AG10803 (cell line): ENCODE results near the gene ALK.

Source experiments
- DNase-seq: peaks from one replicate; pipeline ENCODE4 v3.0.0; 2010; ENCODE audit warnings: low read depth
- H3K4me3 ChIP-seq: 2 replicates; pipeline ENCODE4 v1.5.1; 2011; ENCODE audit warnings: mild to moderate bottlenecking, low read length, control low read depth
- TF ChIP-seq, protein P1 (sequence below): conservative IDR thresholded peaks from 2 replicates; pipeline ENCODE4 v1.5.1; 2011; ENCODE audit warnings: mild to moderate bottlenecking, low read length, control low read depth, inconsistent platforms

ALK gene

DNA sequence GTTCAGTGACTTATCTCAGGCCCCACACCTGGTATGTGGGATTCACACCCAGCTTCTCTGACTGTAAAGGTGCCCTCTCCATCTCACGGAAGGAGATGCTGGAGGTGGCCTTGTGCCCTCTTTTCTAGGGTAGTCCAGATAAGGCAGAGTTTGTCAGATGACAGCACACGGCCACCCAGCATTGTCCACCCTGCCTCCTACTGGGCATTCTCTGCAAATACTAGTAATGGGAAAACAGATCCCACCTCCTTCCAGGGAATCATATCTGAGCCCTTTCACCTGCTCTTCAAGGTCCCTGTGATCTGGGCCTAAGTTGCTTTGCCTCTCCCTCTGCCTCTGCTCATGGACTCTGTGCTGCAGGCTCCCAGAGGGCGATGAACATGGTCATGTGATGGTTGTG is 591.5 kb downstream of the ALK start:
- no peak for DNase-seq
- H3K4me3 ChIP-seq, result no peak overlapping the region
- TF ChIP-seq, protein P1, sequence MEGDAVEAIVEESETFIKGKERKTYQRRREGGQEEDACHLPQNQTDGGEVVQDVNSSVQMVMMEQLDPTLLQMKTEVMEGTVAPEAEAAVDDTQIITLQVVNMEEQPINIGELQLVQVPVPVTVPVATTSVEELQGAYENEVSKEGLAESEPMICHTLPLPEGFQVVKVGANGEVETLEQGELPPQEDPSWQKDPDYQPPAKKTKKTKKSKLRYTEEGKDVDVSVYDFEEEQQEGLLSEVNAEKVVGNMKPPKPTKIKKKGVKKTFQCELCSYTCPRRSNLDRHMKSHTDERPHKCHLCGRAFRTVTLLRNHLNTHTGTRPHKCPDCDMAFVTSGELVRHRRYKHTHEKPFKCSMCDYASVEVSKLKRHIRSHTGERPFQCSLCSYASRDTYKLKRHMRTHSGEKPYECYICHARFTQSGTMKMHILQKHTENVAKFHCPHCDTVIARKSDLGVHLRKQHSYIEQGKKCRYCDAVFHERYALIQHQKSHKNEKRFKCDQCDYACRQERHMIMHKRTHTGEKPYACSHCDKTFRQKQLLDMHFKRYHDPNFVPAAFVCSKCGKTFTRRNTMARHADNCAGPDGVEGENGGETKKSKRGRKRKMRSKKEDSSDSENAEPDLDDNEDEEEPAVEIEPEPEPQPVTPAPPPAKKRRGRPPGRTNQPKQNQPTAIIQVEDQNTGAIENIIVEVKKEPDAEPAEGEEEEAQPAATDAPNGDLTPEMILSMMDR, result 0 out of 2 replicates have a peak, but pooled peaks have one; percentile 11

GRCh38 chr2:29326926-29327325 is 594.5 kb downstream of the ALK start:
- no peak for DNase-seq

DNA sequence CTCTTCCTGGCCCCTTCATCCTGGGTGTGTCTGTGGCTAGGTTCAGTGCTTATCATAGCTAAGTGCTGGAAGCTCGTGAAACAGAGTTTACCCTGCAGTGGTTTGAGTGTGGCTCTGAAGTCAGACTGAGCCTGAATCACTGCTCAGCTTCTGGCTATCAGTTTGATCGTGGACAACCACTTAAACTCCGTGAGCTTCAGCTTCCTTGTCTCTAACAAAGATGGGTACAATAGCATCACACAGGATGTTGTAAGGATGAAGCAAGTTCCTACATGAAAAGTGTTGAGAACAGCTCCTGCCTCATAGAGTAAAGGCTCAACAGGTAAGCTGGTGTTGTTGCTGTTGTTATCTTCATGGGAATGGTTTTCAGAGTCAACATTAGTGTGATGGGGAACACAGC is 595.8 kb downstream of the ALK start:
- no peak for DNase-seq
- no peak overlapping the region for H3K4me3 ChIP-seq
- TF ChIP-seq, protein P1, result no peak

More at GRCh38 chr2:29326926-29327325, 594.5 kb downstream of the ALK start:
- H3K4me3 ChIP-seq, result no peak overlapping the region
- TF ChIP-seq, protein P1, result no peak

DNA sequence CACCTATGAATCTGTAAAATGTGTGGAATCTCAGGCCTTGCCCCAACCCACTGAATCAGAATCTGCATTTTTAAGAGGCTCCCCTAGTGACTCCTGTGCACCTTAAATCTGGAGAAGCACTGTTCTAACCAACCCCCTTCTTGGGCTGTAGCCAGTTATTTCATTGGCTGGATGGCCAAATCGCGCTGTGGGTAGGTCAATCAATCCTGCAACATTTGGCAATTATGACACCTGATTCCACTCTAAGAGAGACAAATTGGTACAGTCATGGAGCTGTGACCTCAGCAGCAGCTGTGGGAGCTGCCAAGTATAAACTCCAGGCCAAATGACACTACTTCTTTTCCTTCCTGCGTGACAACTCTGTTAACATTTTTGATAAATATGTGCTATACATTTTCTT is 597.4 kb downstream of the ALK start:
- peak; percentile 45 for DNase-seq
- H3K4me3 ChIP-seq, result no peak overlapping the region
- TF ChIP-seq, protein P1, result no peak

DNA sequence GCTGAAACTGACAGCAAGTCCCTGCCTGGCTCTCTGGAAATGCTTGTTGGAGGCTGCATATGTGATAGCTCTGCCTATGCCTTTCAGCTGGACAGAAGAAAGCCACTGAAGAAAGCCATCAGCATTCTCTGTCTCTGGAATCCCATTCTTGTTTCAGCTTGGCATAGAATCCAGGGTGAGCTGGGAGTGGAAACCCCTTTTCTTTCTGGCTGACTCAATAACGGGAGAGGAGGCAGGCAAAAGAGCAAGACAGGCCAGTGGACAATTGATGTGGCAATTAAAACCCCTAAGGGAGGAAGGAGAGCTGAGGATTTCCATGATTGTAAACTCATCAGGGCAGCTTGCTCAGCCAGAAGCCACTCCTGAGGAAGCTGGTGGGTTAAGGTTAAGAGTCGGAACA is 598.1 kb downstream of the ALK start:
- TF ChIP-seq, protein P1, result no peak
- DNase-seq, result peak; percentile 9

GRCh38 chr2:29322011-29322410 is 599.4 kb downstream of the ALK start:
- peak; percentile 22 for DNase-seq
- TF ChIP-seq, protein P1, result no peak
- no peak overlapping the region for H3K4me3 ChIP-seq

More for the DNA sequence above, 598.1 kb downstream of the ALK start:
- no peak overlapping the region for H3K4me3 ChIP-seq

GRCh38 chr2:29317801-29318485 is 603.4 kb downstream of the ALK start:
- no peak for DNase-seq
- no peak overlapping the region for H3K4me3 ChIP-seq
- TF ChIP-seq, protein P1, result no peak
